DND-41 (cell line): ENCODE measurements around the gene ZXDC.

Experiments used
- EZH2 ChIP-seq: IDR thresholded peaks from 3 replicates; pipeline ENCODE4 v1.6.1; 2012; ENCODE audit warnings: borderline replicate concordance, low read depth, mild to moderate bottlenecking, moderate library complexity, low read length, inconsistent platforms; ENCODE audit not compliant: severe bottlenecking
- TF ChIP-seq, protein P1 (sequence below): IDR thresholded peaks from 2 replicates; pipeline ENCODE4 v1.5.1; 2012; ENCODE audit warnings: borderline replicate concordance, low read length, moderate library complexity, mild to moderate bottlenecking; ENCODE audit not compliant: poor library complexity, severe bottlenecking; ENCODE audit errors: extremely low read depth

GRCh38 chr3:126442856-126443242 is 32.8 kb downstream of the ZXDC start:
- TF ChIP-seq, protein P1, sequence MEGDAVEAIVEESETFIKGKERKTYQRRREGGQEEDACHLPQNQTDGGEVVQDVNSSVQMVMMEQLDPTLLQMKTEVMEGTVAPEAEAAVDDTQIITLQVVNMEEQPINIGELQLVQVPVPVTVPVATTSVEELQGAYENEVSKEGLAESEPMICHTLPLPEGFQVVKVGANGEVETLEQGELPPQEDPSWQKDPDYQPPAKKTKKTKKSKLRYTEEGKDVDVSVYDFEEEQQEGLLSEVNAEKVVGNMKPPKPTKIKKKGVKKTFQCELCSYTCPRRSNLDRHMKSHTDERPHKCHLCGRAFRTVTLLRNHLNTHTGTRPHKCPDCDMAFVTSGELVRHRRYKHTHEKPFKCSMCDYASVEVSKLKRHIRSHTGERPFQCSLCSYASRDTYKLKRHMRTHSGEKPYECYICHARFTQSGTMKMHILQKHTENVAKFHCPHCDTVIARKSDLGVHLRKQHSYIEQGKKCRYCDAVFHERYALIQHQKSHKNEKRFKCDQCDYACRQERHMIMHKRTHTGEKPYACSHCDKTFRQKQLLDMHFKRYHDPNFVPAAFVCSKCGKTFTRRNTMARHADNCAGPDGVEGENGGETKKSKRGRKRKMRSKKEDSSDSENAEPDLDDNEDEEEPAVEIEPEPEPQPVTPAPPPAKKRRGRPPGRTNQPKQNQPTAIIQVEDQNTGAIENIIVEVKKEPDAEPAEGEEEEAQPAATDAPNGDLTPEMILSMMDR: no peak
- TF ChIP-seq EZH2: no peak
